GM12892 (cell line): ENCODE results near the gene SUPT3H.
"Not testable (repeated sequence)": the region's sequence is repeated elsewhere in the genome, so short reads cannot be mapped to it uniquely, and the experiment has no call there.

Experiments used
- DNase-seq: peaks from one replicate; pipeline ENCODE4 v3.0.0; 2011; ENCODE audit not compliant: insufficient read length
- FAIRE-seq: peaks from 2 replicates; lab custom pipeline; 2011; peaks lifted over from hg19 to GRCh38; lab: Jason Lieb, UNC
- POLR2A ChIP-seq: IDR thresholded peaks from 2 replicates; pipeline ENCODE4 v1.6.1; 2011; ENCODE audit warnings: low read depth, low read length, control low read depth
- POLR2AphosphoS5 ChIP-seq: IDR thresholded peaks from 2 replicates; pipeline ENCODE4 v1.6.1; 2011; ENCODE audit warnings: low read depth, low read length, control low read depth
- TAF1 ChIP-seq: IDR thresholded peaks from 2 replicates; pipeline ENCODE4 v1.6.1; 2011; ENCODE audit warnings: low read depth, mild to moderate bottlenecking, control low read depth, low read length, borderline replicate concordance

SUPT3H gene

GRCh38 chr6:45184040-45184439, 193.7 kb downstream of the SUPT3H start:
- no peak for FAIRE-seq
- TF ChIP-seq TAF1, result no peak
- no peak for TF ChIP-seq POLR2AphosphoS5
- TF ChIP-seq POLR2A, result no peak

GRCh38 chr6:45176373-45176772, 201.4 kb downstream of the SUPT3H start:
- FAIRE-seq, DNase-seq: not testable (repeated sequence)

More at GRCh38 chr6:45184040-45184439, 193.7 kb downstream of the SUPT3H start:
- DNase-seq, result no peak

DNA sequence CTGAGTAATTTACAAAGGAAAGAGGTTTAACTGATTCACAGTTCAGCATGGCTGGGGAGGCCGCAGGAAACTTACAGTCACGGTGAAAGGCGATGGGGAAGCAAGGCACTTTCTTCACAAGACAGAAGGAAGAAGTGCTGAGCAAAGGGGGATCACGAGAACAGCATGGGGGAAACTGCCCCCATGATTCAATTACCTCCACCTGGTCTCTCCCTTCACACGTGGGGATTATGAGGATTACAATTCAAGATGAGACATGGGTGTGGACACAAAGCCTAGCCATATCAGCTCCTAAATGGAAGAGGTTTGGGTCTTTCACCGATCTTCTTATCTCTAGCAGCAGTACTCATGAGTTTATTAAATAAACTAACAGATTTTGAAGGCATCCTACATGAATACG, 202.5 kb downstream of the SUPT3H start:
- no peak for TF ChIP-seq POLR2AphosphoS5
- no peak for TF ChIP-seq POLR2A
- no peak for TF ChIP-seq TAF1
- DNase-seq, result no peak
- no peak for FAIRE-seq

GRCh38 chr6:45174045-45174444, 203.7 kb downstream of the SUPT3H start:
- no peak for FAIRE-seq

GRCh38 chr6:45171380-45171779, 206.4 kb downstream of the SUPT3H start:
- FAIRE-seq (no peak), DNase-seq (no peak)
- TF ChIP-seq POLR2AphosphoS5 (no peak), POLR2A (no peak), TAF1 (no peak)

More at GRCh38 chr6:45174045-45174444, 203.7 kb downstream of the SUPT3H start:
- TF ChIP-seq TAF1, result no peak
- TF ChIP-seq POLR2A, result no peak
- no peak for TF ChIP-seq POLR2AphosphoS5
- DNase-seq, result no peak

- FAIRE-seq, result no peak
Measured at GRCh38 chr6:45170309-45170708, 207.4 kb downstream of the SUPT3H start.

GRCh38 chr6:45169815-45170214, 207.9 kb downstream of the SUPT3H start:
- no peak for TF ChIP-seq POLR2A
- TF ChIP-seq TAF1, result no peak
- TF ChIP-seq POLR2AphosphoS5, result no peak
- DNase-seq (no peak), FAIRE-seq (no peak)

More at GRCh38 chr6:45170309-45170708, 207.4 kb downstream of the SUPT3H start:
- DNase-seq, result no peak
- no peak for TF ChIP-seq POLR2A
- TF ChIP-seq POLR2AphosphoS5, result no peak
- TF ChIP-seq TAF1, result no peak

DNA sequence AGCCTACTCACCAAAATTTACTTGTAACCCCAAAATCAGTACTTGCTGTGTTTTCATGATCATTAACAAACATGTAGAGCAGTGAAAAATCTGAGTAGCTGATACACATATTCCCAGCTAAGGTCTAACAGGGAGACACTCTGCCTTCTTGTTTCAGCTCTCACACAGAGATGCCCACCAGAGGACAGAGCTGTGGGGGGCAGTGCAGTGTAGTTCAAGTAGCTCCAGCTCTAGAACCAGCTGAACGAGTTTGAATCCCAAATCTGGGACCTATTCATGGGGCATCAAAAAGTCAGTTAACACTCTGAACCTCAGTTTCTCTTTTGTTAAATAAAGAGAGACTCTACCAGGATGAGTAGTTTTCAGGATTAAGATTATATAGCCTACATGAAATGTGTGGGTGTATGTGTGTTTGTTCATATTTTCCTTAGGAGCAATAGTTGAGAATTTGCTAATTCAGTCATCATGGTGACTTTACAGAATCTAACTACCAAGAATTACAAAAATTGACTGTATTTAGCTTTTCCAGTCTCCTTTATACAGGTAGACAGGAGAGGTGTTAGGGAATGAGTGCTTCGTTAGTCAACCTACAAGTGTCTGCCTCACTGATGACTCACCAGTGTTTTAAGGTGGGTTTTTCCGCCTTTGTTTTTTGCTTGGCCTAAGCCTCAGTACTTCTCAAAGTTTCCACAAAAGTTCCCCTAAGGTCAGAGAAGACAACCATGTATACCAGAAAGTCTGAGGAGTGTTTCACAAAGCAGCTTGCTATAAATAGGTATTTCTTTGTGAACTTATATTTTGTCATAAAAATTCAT, 213.6 kb downstream of the SUPT3H start:
- TF ChIP-seq TAF1, result no peak
- TF ChIP-seq POLR2A, result no peak
- no peak for TF ChIP-seq POLR2AphosphoS5
- no peak for DNase-seq
- FAIRE-seq, result peak; percentile 87

DNA sequence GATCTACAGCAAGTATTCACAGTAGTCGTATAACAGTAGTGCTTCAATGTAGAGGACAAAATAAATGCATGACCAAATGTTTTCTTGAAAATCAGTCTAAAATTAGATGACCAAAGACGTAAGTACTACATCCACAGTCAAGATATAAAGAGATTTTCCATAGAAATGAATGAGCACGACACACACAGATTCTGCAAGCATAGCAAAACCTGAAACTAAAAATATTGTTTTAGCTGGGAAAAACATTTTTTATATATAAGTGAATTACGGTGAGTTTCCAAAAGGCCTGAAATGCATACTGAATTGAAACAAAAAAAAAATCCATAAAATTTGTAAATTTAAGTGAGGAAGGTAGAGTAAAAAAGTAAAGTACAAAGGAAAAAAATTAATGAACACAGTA, 217.4 kb downstream of the SUPT3H start:
- no peak for FAIRE-seq
- DNase-seq, result no peak
- TF ChIP-seq TAF1, result no peak

DNA sequence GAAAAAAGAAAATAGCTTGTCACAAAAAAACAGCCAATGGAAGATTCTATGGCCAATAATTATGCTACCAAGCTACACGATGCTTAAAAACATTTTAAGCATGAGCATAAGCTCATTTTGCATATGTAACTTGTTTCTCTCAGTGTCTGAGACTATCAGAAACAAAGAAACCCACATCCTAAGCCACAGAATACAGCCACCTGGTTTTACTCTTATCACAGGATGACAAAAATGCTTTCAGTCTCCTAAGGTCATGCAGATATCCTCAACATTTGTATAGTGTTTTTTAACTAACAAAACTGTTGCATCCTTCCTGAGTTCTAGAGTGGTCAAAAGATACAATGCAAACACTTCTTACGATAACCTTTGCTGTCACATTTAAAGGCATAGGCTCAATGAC, 221.7 kb downstream of the SUPT3H start:
- peak; percentile 9 for DNase-seq

DNA sequence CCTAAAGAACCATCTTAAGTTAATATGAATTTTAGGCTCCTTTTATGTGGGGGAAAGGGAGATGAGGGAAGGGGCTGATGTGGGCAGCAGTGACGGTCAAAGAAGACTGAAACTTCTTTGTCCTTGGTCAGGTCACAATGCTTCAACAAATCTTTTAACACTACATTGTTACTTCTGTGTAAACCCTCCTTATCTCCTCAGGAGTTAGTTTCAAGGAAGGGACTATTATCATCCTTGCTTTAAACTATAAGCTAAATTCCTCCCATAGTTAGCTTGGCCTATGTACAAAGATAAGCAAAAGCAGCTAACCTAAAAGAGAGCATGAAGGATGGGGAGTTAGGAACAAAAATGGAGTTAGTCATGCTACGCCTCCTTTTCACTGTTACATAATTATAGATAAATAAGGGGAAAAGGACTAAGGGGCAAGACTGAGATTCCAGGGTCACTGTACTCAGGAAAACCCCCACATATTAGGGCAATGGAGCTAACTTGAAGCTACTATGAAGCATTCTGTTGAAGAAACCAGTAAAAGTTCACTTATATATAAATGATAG, 222.3 kb downstream of the SUPT3H start:
- DNase-seq (no peak), FAIRE-seq (peak; percentile 27)
- TF ChIP-seq POLR2AphosphoS5 (no peak), POLR2A (no peak), TAF1 (no peak)

More for the DNA sequence above, 221.7 kb downstream of the SUPT3H start:
- TF ChIP-seq POLR2AphosphoS5 (no peak), POLR2A (no peak), TAF1 (no peak)
- FAIRE-seq, result peak; percentile 90

GRCh38 chr6:45154679-45155078, 223.1 kb downstream of the SUPT3H start:
- TF ChIP-seq POLR2AphosphoS5 (no peak), TAF1 (no peak), POLR2A (no peak)
- DNase-seq (no peak), FAIRE-seq (peak; percentile 83)
